ENCODE results near the gene PCMT1.

DNA sequence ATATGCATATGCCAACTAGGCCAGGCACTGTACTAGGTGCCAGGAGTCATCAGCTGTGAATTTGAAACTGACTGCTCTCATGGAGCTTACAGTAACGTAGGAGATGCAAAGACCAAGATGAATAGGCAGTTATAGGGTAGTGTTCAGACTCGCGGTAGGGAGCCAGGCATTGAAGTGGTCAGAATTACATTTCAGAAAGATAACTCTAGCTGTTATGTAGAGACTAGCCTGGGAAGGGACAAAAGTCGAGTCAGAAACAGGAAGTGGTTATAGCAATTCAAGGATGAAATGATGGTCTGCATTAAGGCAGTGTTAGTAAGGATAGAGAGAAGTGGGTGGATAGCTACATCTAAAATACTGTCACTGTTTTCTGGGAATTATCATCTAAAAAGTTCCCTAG lies 56.6 kb downstream of the PCMT1 start:
- TF ChIP-seq, protein P1, sequence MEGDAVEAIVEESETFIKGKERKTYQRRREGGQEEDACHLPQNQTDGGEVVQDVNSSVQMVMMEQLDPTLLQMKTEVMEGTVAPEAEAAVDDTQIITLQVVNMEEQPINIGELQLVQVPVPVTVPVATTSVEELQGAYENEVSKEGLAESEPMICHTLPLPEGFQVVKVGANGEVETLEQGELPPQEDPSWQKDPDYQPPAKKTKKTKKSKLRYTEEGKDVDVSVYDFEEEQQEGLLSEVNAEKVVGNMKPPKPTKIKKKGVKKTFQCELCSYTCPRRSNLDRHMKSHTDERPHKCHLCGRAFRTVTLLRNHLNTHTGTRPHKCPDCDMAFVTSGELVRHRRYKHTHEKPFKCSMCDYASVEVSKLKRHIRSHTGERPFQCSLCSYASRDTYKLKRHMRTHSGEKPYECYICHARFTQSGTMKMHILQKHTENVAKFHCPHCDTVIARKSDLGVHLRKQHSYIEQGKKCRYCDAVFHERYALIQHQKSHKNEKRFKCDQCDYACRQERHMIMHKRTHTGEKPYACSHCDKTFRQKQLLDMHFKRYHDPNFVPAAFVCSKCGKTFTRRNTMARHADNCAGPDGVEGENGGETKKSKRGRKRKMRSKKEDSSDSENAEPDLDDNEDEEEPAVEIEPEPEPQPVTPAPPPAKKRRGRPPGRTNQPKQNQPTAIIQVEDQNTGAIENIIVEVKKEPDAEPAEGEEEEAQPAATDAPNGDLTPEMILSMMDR (conservative IDR thresholded peaks at IDR 0.05; ENCODE audit: low read length): no peak
- TF ChIP-seq EZH2phosphoT487 (IDR thresholded peaks at IDR 0.05; ENCODE audit: borderline replicate concordance, low read depth, low read length): no peak

Data from OCI-LY7 (cell line).